Subcutaneous adipose tissue (tissue), 4 donors: ENCODE measurements around the gene SHB. TPM values are rescaled to one million over a fixed set of nuclear protein-coding genes. Genes with fewer than 3 reads are reported as not detected.

Experiments
- CTCF ChIP-seq: fragments of 450-650 bp; IDR thresholded peaks from one replicate; pipeline ENCODE4 v1.5.1; 2016; ENCODE audit warnings: low read depth, mild to moderate bottlenecking, control low read depth, antibody characterized with exemption, moderate library complexity
- total RNA-seq, 4 donors: library from RNA; depleted of rRNA; stranded (reverse); fragments of >200 nt; gene quantifications; one replicate each; pipeline ENCODE4 v1.1.0, GENCODE V29; 2016

SHB gene
- total RNA-seq, 4 donors from 2014 or later: 2.6 to 5.7 (median 4.7) TPM

- TF ChIP-seq CTCF: no peak
These were observed 67.6 kb downstream of the SHB start for GRCh38 chr9:38001430-38001829.

GRCh38 chr9:38000735-38001134, 68.3 kb downstream of the SHB start:
- no peak for TF ChIP-seq CTCF

- no peak for TF ChIP-seq CTCF
These were observed 68.7 kb downstream of the SHB start for GRCh38 chr9:38000332-38000731.

DNA sequence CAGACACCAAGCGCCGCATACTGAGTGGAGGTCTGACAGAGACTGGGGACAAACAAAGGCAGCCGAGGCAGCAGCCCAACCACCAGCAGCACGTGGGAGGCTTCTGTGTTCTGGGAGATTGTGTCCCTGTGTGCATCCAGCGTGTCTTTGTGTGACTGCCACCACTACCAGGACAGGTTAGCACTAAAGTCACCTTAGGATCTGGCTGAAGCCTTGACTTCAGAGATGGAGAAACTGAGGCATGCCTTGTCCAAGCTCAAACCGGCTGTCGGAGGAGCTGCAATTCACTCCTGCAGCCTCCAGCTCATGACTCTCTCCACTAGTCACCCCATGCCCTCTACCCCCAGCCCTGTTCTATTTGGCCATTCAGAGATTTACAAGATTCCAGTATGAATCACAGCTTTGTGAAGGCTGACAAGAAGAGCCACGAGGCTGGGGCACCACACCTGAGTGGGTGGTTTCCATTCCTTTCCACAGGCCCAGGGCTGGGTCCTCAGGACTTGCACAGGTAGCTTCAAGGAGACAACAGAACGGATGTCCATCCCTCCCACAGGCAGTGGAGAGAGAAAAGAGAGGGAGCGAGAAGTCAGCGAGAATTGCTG, 69.3 kb downstream of the SHB start:
- no peak for TF ChIP-seq CTCF

GRCh38 chr9:37998881-37999587, 70.0 kb downstream of the SHB start:
- TF ChIP-seq CTCF: no peak

GRCh38 chr9:37997636-37998374, 71.2 kb downstream of the SHB start:
- no peak for TF ChIP-seq CTCF

- TF ChIP-seq CTCF: no peak
These were observed 72.2 kb downstream of the SHB start for GRCh38 chr9:37996819-37997217.
